ENCODE results near the gene GALNT18.
A peak's percentile ranks its signal among the peaks of the same experiment; 100 is the strongest.

GALNT18 gene

GRCh38 chr11:11262171-11262920 is 359.5 kb downstream of the GALNT18 start:
- no peak for DNase-seq

GRCh38 chr11:11261629-11262028 is 360.2 kb downstream of the GALNT18 start:
- no peak for DNase-seq

GRCh38 chr11:11260903-11261302 is 360.9 kb downstream of the GALNT18 start:
- DNase-seq, result no peak

GRCh38 chr11:11253995-11254394 is 367.8 kb downstream of the GALNT18 start:
- DNase-seq, result no peak

GRCh38 chr11:11253497-11253896 is 368.3 kb downstream of the GALNT18 start:
- no peak for DNase-seq

GRCh38 chr11:11252403-11252802 is 369.4 kb downstream of the GALNT18 start:
- DNase-seq, result no peak

GRCh38 chr11:11251394-11251970 is 370.3 kb downstream of the GALNT18 start:
- no peak for DNase-seq

- DNase-seq, result peak; percentile 42
These were observed 371.3 kb downstream of the GALNT18 start for GRCh38 chr11:11250470-11250869.

GRCh38 chr11:11247576-11247975 is 374.2 kb downstream of the GALNT18 start:
- no peak for DNase-seq

GRCh38 chr11:11247086-11247485 is 374.7 kb downstream of the GALNT18 start:
- DNase-seq, result no peak

- no peak for DNase-seq
These were observed 375.6 kb downstream of the GALNT18 start for GRCh38 chr11:11246166-11246565.

GRCh38 chr11:11245453-11245852 is 376.4 kb downstream of the GALNT18 start:
- DNase-seq, result no peak

- DNase-seq, result no peak
These were observed 377.2 kb downstream of the GALNT18 start for GRCh38 chr11:11244470-11245080.

GRCh38 chr11:11243590-11244469 is 378.0 kb downstream of the GALNT18 start:
- DNase-seq, result no peak

GRCh38 chr11:11243209-11243589 is 378.6 kb downstream of the GALNT18 start:
- DNase-seq, result no peak

- DNase-seq, result no peak
These were observed 380.5 kb downstream of the GALNT18 start for GRCh38 chr11:11241284-11241683.

- DNase-seq, result no peak
These were observed 381.8 kb downstream of the GALNT18 start for GRCh38 chr11:11239959-11240358.

- DNase-seq, result no peak
These were observed 384.6 kb downstream of the GALNT18 start for GRCh38 chr11:11237070-11237832.

GRCh38 chr11:11236498-11237059 is 385.2 kb downstream of the GALNT18 start:
- DNase-seq, result no peak

- no peak for DNase-seq
These were observed 390.0 kb downstream of the GALNT18 start for GRCh38 chr11:11231763-11232162.

GRCh38 chr11:11230802-11231562 is 390.8 kb downstream of the GALNT18 start:
- DNase-seq, result no peak

Measured in fibroblast of skin of abdomen (primary cell).